CD4-positive, alpha-beta T cell treated with Interleukin-12 subunit alpha and Interleukin-12 subunit beta, for 1 hour (primary cell): Measurements from ENCODE around the gene HABP4.
"Not testable (repeated sequence)": the region's sequence is repeated elsewhere in the genome, so short reads cannot be mapped to it uniquely, and the experiment has no call there.

ENCODE experiments used
- DNase-seq: peaks from one replicate; pipeline ENCODE4 v3.0.0-alpha.2; 2020

Gene HABP4

GRCh38 chr9:96500696-96501632, 51.0 kb downstream of the HABP4 start:
- DNase-seq = no peak

GRCh38 chr9:96501633-96502538, 51.9 kb downstream of the HABP4 start:
- DNase-seq = no peak

- no peak for DNase-seq
Observed at GRCh38 chr9:96502539-96503373, 52.8 kb downstream of the HABP4 start.

- DNase-seq = not testable (repeated sequence)
Observed at GRCh38 chr9:96503374-96503748, 53.4 kb downstream of the HABP4 start.

- DNase-seq = no peak
Observed at GRCh38 chr9:96503918-96504317, 53.9 kb downstream of the HABP4 start.

GRCh38 chr9:96505316-96505991, 55.5 kb downstream of the HABP4 start:
- DNase-seq = no peak

GRCh38 chr9:96508227-96508940, 58.4 kb downstream of the HABP4 start:
- DNase-seq = no peak

GRCh38 chr9:96509026-96509425, 59.1 kb downstream of the HABP4 start:
- no peak for DNase-seq

- DNase-seq = no peak
Observed at GRCh38 chr9:96509848-96510247, 59.9 kb downstream of the HABP4 start.

- no peak for DNase-seq
Observed at GRCh38 chr9:96510258-96510657, 60.3 kb downstream of the HABP4 start.

- DNase-seq = no peak
Observed at GRCh38 chr9:96512240-96512639, 62.3 kb downstream of the HABP4 start.

GRCh38 chr9:96513622-96514021, 63.7 kb downstream of the HABP4 start:
- no peak for DNase-seq

- no peak for DNase-seq
Observed at GRCh38 chr9:96514108-96514799, 64.3 kb downstream of the HABP4 start.

GRCh38 chr9:96514800-96515158, 64.8 kb downstream of the HABP4 start:
- DNase-seq = no peak

- DNase-seq = no peak
Observed at GRCh38 chr9:96515621-96516470, 65.9 kb downstream of the HABP4 start.

- no peak for DNase-seq
Observed at GRCh38 chr9:96519095-96519494, 69.1 kb downstream of the HABP4 start.

- DNase-seq = no peak
Observed at GRCh38 chr9:96519787-96520186, 69.8 kb downstream of the HABP4 start.

GRCh38 chr9:96522366-96522765, 72.4 kb downstream of the HABP4 start:
- no peak for DNase-seq

- no peak for DNase-seq
Observed at GRCh38 chr9:96523374-96523773, 73.4 kb downstream of the HABP4 start.

GRCh38 chr9:96524045-96524444, 74.1 kb downstream of the HABP4 start:
- no peak for DNase-seq
